Activated B cell treated with CpG ODN at 0.5 μM for 24 hours (primary cell): ENCODE results near the gene TAP1. TPM values are rescaled to one million over a fixed set of nuclear protein-coding genes. Genes with fewer than 3 reads are reported as not detected.

ENCODE experiments used
- ATAC-seq: fragments of 200-7000 bp; cut with Tn5 transposase; one replicate; pipeline ENCODE4 v1.10.0; 2021; ENCODE audit warnings: low read depth, mild to moderate bottlenecking, moderate library complexity
- CTCF ChIA-PET: fragments of 350-600 bp; sonication (Branson Sonifier 250); formaldehyde crosslinking; loops from one replicate; lab custom pipeline; 2021; ENCODE audit warnings: antibody characterized with exemption; lab: Charles Lee
- POLR2A ChIA-PET: fragments of 350-600 bp; sonication (Branson Sonifier 250); formaldehyde crosslinking; loops from one replicate; lab custom pipeline; 2021; ENCODE audit warnings: antibody characterized with exemption; lab: Charles Lee
- DNase-seq: peaks from one replicate; pipeline ENCODE4 v3.0.0; 2022
- H3K27ac Mint-ChIP-seq: one replicate; pipeline ENCODE4 v1.8.0; 2020; ENCODE audit warnings: mixed read lengths
- H3K27me3 Mint-ChIP-seq: one replicate; pipeline ENCODE4 v1.8.0; 2021; ENCODE audit warnings: mixed read lengths
- H3K36me3 Mint-ChIP-seq: one replicate; pipeline ENCODE4 v1.8.0; 2021; ENCODE audit warnings: low read depth, mixed read lengths
- H3K4me1 Mint-ChIP-seq: one replicate; pipeline ENCODE4 v1.8.0; 2021; ENCODE audit warnings: mixed read lengths
- H3K4me3 Mint-ChIP-seq: one replicate; pipeline ENCODE4 v1.8.0; 2020; ENCODE audit warnings: mild to moderate bottlenecking, mixed read lengths
- H3K9me3 Mint-ChIP-seq: one replicate; pipeline ENCODE4 v1.8.0; 2020; ENCODE audit warnings: mixed read lengths
- intact Hi-C: fragments of 100-400 bp; cut with micrococcal nuclease; formaldehyde crosslinking; loops from one replicate; pipeline ENCODE4 v1.15.1; 2024
- total RNA-seq: library from RNA; stranded (reverse); gene quantifications from 2 replicates; pipeline ENCODE4 v1.2.3, GENCODE V29; 2022
- TF ChIP-seq, protein P1 (sequence below): fragments of 200-600 bp; IDR thresholded peaks from one replicate; pipeline ENCODE4 v1.8.0; 2022; ENCODE audit warnings: antibody characterized with exemption, mild to moderate bottlenecking

Gene TAP1
- total RNA-seq, 1 donor from 2014 or later, result 151 TPM

DNA sequence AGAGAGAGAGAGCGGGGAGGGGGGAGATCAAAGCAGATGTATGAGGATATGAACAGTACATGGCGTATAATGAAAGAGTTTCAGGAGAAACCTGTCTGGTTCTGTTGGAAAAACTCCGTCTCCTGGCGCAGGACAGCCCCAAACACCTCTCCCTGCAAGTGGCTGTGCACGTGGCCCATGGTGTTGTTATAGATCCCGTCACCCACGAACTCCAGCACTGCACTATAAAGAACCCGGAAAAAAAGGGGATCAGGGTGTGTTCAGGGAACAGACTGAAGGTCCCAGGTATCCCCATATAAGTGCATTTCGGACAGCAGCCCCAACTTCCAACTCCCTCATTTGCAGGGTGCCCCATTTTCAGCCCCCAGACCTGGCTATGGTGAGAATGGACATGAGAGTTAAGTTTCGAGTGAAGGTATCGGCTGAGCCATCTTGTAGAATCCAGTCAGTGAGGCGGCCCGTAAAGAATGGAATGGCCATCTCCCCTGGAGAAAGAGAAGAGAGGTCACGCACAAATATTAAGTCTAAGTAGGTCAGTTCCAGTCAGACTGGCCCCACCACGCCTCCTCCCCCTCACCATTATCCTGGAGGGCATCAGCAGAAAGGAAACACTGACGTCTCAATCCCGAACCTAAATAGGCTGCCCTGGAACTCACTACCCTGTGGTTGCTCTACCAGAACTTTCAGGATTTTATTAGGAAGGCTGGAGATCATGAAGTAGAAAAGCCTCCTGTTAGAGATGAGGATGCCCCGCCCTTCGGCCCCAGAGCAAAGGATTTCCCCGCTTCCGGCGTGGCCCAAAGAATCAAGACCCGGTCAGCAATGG, 1.3 kb downstream of the TAP1 start:
- Mint-ChIP-seq H3K4me1 (peaks cover 78% of the 10 kb centered on the region), H3K4me3 (peak overlapping the region; percentile 99), H3K27ac (peak overlapping the region; percentile 92), H3K27me3 (no peaks in the 10 kb centered on the region), H3K9me3 (no peaks in the 10 kb centered on the region), H3K36me3 (peaks cover 93% of the 10 kb centered on the region)
- ATAC-seq (no peak), DNase-seq (no peak)
- POLR2A ChIA-PET, result interaction anchor here (0.5 to 12.3 kb wide), 25 partner anchors 10 to 660 kb away, joined by 3 to 904 read pairs (median 12); partner anchors contain the start of genes BRD2, GPSM3, HLA-DMA and HLA-DMB
- CTCF ChIA-PET, result interaction anchor here (1.2 to 5.6 kb wide), 8 partner anchors 11 to 419 kb away, joined by 3 to 218 read pairs (median 6); partner anchors contain the start of genes HLA-DMA, HLA-DOB, PSMB8 and TAP2
- intact Hi-C loops, result no loop called here
- TF ChIP-seq, protein P1, sequence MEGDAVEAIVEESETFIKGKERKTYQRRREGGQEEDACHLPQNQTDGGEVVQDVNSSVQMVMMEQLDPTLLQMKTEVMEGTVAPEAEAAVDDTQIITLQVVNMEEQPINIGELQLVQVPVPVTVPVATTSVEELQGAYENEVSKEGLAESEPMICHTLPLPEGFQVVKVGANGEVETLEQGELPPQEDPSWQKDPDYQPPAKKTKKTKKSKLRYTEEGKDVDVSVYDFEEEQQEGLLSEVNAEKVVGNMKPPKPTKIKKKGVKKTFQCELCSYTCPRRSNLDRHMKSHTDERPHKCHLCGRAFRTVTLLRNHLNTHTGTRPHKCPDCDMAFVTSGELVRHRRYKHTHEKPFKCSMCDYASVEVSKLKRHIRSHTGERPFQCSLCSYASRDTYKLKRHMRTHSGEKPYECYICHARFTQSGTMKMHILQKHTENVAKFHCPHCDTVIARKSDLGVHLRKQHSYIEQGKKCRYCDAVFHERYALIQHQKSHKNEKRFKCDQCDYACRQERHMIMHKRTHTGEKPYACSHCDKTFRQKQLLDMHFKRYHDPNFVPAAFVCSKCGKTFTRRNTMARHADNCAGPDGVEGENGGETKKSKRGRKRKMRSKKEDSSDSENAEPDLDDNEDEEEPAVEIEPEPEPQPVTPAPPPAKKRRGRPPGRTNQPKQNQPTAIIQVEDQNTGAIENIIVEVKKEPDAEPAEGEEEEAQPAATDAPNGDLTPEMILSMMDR, result no peak

DNA sequence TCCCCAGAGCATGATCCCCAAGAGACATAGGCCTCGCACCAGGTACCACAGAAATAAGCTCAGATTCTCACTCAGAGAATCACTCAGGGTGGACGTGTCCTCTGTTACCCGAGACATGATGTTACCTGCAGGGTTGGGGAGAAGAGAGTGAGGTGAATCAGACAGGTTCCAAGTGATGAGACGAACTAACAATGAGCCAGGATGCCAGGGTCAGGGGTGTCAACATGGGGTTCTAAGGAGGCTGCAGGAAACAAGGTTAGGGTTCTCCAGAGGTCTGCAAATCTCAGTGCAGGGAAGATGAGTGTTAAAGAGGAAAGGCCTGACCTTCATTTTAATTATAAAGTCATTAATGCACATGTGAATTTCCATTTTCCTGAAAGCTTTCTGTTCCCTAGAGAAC, 2.5 kb downstream of the TAP1 start:
- CTCF ChIA-PET, result interaction anchor here (1.5 to 1.9 kb wide), 2 partner anchors 12 to 134 kb away, joined by 5 to 10 read pairs; partner anchors contain the start of gene TAP2
- Mint-ChIP-seq H3K27me3 (no peaks in the 10 kb centered on the region), H3K9me3 (no peaks in the 10 kb centered on the region), H3K4me3 (peak overlapping the region; percentile 99), H3K4me1 (peaks cover 83% of the 10 kb centered on the region), H3K27ac (peak overlapping the region; percentile 38), H3K36me3 (peaks cover 95% of the 10 kb centered on the region)
- DNase-seq, result no peak
- POLR2A ChIA-PET, result interaction anchor here (0.9 to 3.2 kb wide), 5 partner anchors 9 to 411 kb away, joined by 3 to 27 read pairs (median 14); partner anchors contain the start of genes HLA-DRA and TAP2
- intact Hi-C loops, result no loop called here
- TF ChIP-seq, protein P1, result no peak
- ATAC-seq, result no peak

DNA sequence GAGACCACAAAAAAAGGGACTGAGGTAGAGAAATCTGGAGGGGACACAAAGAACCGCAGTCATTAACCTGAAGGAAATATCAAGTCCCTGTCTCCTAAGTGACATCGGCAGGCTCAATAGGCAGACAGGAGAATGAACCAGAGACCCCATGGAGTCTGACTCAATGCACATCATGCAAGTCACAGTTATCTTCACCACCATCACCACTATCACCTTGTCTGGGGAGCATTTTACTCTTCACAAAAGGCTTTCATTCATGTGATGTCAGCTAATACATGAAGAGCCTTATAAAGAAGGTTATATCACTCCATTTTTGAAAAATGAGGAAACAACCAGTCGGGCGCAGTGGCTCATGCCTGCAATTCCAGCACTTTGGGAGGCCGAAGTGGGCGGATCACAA, 4.4 kb downstream of the TAP1 start:
- ChIA-PET CTCF (interaction anchor here (1.2 to 1.4 kb wide), 2 partner anchors 11 to 135 kb away, joined by 5 read pairs; partner anchors contain the start of gene TAP2), POLR2A (interaction anchor here (0.7 to 3.2 kb wide), 5 partner anchors 10 to 671 kb away, joined by 3 to 27 read pairs (median 4); partner anchors contain the start of genes HLA-DRA and TAP2)
- peak overlapping the region; percentile 28 for H3K4me3 Mint-ChIP-seq
- intact Hi-C loops, result no loop called here
- DNase-seq, result no peak
- TF ChIP-seq, protein P1, result no peak
- H3K27me3 Mint-ChIP-seq, result no peaks in the 10 kb centered on the region
- peak overlapping the region; percentile 50 for H3K27ac Mint-ChIP-seq
- H3K9me3 Mint-ChIP-seq, result no peaks in the 10 kb centered on the region
- no peak for ATAC-seq
- peaks cover 82% of the 10 kb centered on the region for H3K4me1 Mint-ChIP-seq
- H3K36me3 Mint-ChIP-seq, result peaks cover 95% of the 10 kb centered on the region

DNA sequence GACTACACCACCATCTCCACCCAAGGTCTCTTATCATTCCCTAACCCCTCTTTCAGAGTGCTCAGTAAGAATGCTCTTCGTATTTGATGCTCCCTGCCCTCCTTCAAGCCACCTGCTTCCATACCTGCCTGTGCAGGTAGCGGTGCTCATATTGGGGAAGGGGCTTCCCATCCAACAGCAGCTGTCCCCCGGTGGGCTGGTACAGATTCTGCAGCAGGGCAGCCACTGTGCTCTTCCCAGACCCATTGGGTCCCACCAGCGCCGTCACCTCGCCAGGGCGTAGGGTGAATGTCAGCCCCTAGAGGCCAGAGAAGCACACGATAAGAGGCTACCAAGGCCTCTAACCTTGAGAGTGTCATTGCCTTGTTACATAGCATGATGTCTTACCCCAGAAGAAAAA, 5.7 kb downstream of the TAP1 start:
- Mint-ChIP-seq H3K4me3 (peak overlapping the region; percentile 99), H3K36me3 (peaks cover 97% of the 10 kb centered on the region), H3K27me3 (no peaks in the 10 kb centered on the region), H3K27ac (peak overlapping the region; percentile 100), H3K9me3 (no peaks in the 10 kb centered on the region), H3K4me1 (peaks cover 89% of the 10 kb centered on the region)
- DNase-seq (no peak), ATAC-seq (no peak)
- TF ChIP-seq, protein P1, result no peak
- intact Hi-C loops, result no loop called here
- ChIA-PET CTCF (interaction anchor here (4.2 kb wide), 1 partner anchor 20 kb away, joined by 29 read pairs; no protein-coding TSS in a partner anchor), POLR2A (interaction anchor here (2.1 to 11.9 kb wide), 3 partner anchors 10 to 28 kb away, joined by 9 to 904 read pairs (median 23); partner anchors contain the start of genes PSMB9, TAP1 and TAP2)
